OCI-LY3 (cell line): ENCODE results near the gene VAMP8.

Experiments used
- H2AFZ ChIP-seq: fragments of 200-600, 300-600 bp; shearing (Covaris generic); 2 replicates; pipeline ENCODE4 v1.6.0; 2014; ENCODE audit warnings: antibody characterized with exemption, low read depth, low read length
- H3K27ac ChIP-seq: fragments of 200-600, 300-600 bp; sonication (generic); 2 replicates; pipeline ENCODE4 v1.5.1; 2014; ENCODE audit warnings: mild to moderate bottlenecking, low read length, moderate library complexity, mixed read lengths
- H3K27me3 ChIP-seq: fragments of 200-600, 300-600 bp; sonication (generic); 2 replicates; pipeline ENCODE4 v1.6.1; 2014; ENCODE audit warnings: low read depth, low read length, mixed read lengths
- H3K36me3 ChIP-seq: fragments of 200-600, 300-600 bp; sonication (generic); replicated peaks from 2 replicates; pipeline ENCODE3; 2014; ENCODE audit warnings: low read depth, low read length, mixed read lengths
- H3K4me1 ChIP-seq: fragments of 300-600, 200-600 bp; sonication (generic); 2 replicates; pipeline ENCODE4 v1.6.1; 2014; ENCODE audit warnings: low read length, mixed read lengths
- H3K4me2 ChIP-seq: fragments of 200-600, 300-600 bp; sonication (generic); 2 replicates; pipeline ENCODE4 v1.6.1; 2014; ENCODE audit warnings: low read length, mixed read lengths
- H3K4me3 ChIP-seq: fragments of 300-600, 200-600 bp; sonication (generic); 2 replicates; pipeline ENCODE4 v1.5.1; 2014; ENCODE audit warnings: antibody characterized with exemption, mild to moderate bottlenecking, low read length, moderate library complexity
- H3K79me2 ChIP-seq: fragments of 300-600, 200-600 bp; shearing (Covaris generic); 2 replicates; pipeline ENCODE4 v1.6.1; 2014; ENCODE audit warnings: mild to moderate bottlenecking, low read length, mixed read lengths
- H3K9ac ChIP-seq: fragments of 300-600, 200-600 bp; shearing (Covaris generic); 2 replicates; pipeline ENCODE4 v1.6.0; 2014; ENCODE audit warnings: mild to moderate bottlenecking, low read length, moderate library complexity
- H3K9me3 ChIP-seq: fragments of 200-600, 300-600 bp; shearing (Covaris generic); 2 replicates; pipeline ENCODE4 v1.6.1; 2014; ENCODE audit warnings: low read length, mixed read lengths; ENCODE audit not compliant: insufficient read depth
- H4K20me1 ChIP-seq: fragments of 200-600, 300-600 bp; sonication (generic); 2 replicates; pipeline ENCODE4 v1.6.1; 2016; ENCODE audit warnings: low read length, mixed read lengths; ENCODE audit not compliant: insufficient read depth
- CTCF ChIP-seq: fragments of 200-600, 300-600 bp; sonication (generic); IDR thresholded peaks from 2 replicates; pipeline ENCODE4 v1.5.1; 2014; ENCODE audit warnings: antibody characterized with exemption, low read length, low read depth
- EZH2phosphoT487 ChIP-seq: fragments of 200-600 bp; shearing (Covaris generic); IDR thresholded peaks from 2 replicates; pipeline ENCODE4 v1.6.1; 2018; ENCODE audit warnings: antibody characterized with exemption, mixed run types, low read depth

The VAMP8 gene

GRCh38 chr2:85619617-85620016, 42.2 kb downstream of the VAMP8 start:
- Histone ChIP-seq H3K4me3 (no peak overlapping the region), H3K9me3 (no peaks in the 10 kb centered on the region), H3K27ac (no peak overlapping the region), H3K4me2 (no peak overlapping the region), H3K4me1 (peaks cover 8% of the 10 kb centered on the region), H3K79me2 (peaks cover 50% of the 10 kb centered on the region), H2AFZ (no peak overlapping the region), H3K36me3 (peaks cover 37% of the 10 kb centered on the region), H4K20me1 (peaks cover 7% of the 10 kb centered on the region), H3K27me3 (no peaks in the 10 kb centered on the region), H3K9ac (no peak overlapping the region)
- no peak for TF ChIP-seq CTCF

GRCh38 chr2:85621338-85621737, 44.0 kb downstream of the VAMP8 start:
- H3K9me3 ChIP-seq, result no peaks in the 10 kb centered on the region
- no peak overlapping the region for H3K4me2 ChIP-seq
- no peaks in the 10 kb centered on the region for H3K27me3 ChIP-seq
- no peak overlapping the region for H3K27ac ChIP-seq
- H3K36me3 ChIP-seq, result peaks cover 44% of the 10 kb centered on the region
- TF ChIP-seq CTCF (no peak), EZH2phosphoT487 (no peak)
- peaks cover 8% of the 10 kb centered on the region for H3K4me1 ChIP-seq
- H3K9ac ChIP-seq, result no peak overlapping the region
- H4K20me1 ChIP-seq, result peaks cover 7% of the 10 kb centered on the region
- H3K79me2 ChIP-seq, result peaks cover 46% of the 10 kb centered on the region
- H2AFZ ChIP-seq, result no peak overlapping the region
- H3K4me3 ChIP-seq, result no peak overlapping the region

GRCh38 chr2:85623991-85624390, 46.6 kb downstream of the VAMP8 start:
- H3K4me2 ChIP-seq, result no peak overlapping the region

GRCh38 chr2:85628658-85629057, 51.3 kb downstream of the VAMP8 start:
- Histone ChIP-seq H2AFZ (no peak overlapping the region), H3K4me3 (no peak overlapping the region), H3K36me3 (peaks cover 41% of the 10 kb centered on the region), H4K20me1 (no peaks in the 10 kb centered on the region), H3K9ac (no peak overlapping the region), H3K4me2 (peak overlapping the region; percentile 53; the same call in 1 of the 2 replicates), H3K9me3 (no peaks in the 10 kb centered on the region), H3K27me3 (no peaks in the 10 kb centered on the region), H3K4me1 (peaks cover 11% of the 10 kb centered on the region), H3K27ac (peak overlapping the region; percentile 58), H3K79me2 (peaks cover 6% of the 10 kb centered on the region; the same call in 1 of the 2 replicates)
- TF ChIP-seq EZH2phosphoT487, result no peak
- no peak for TF ChIP-seq CTCF

More at GRCh38 chr2:85623991-85624390, 46.6 kb downstream of the VAMP8 start:
- Histone ChIP-seq H2AFZ (no peak overlapping the region), H4K20me1 (no peaks in the 10 kb centered on the region), H3K9me3 (no peaks in the 10 kb centered on the region), H3K36me3 (peaks cover 43% of the 10 kb centered on the region), H3K4me3 (no peak overlapping the region), H3K27me3 (no peaks in the 10 kb centered on the region), H3K9ac (no peak overlapping the region), H3K27ac (no peak overlapping the region), H3K4me1 (peaks cover 8% of the 10 kb centered on the region), H3K79me2 (peaks cover 22% of the 10 kb centered on the region)
- TF ChIP-seq CTCF (no peak), EZH2phosphoT487 (no peak)
